A549 (cell line): Measurements from ENCODE around the gene CACFD1.

Experiments
- FOSL2 ChIP-seq, 2 experiments: fragments of 450-650 bp in 1 of 2; fragments of >200 bp in 1 of 2; sonication (Bioruptor Twin) in 1 of 2; formaldehyde crosslinking; IDR thresholded peaks; 2 replicates each; pipeline versions ENCODE4 v1.5.0 to v1.6.1; 2016 to 2020; ENCODE audit warnings: mild to moderate bottlenecking in 1 of 2, moderate library complexity in 1 of 2
- REST ChIP-seq: fragments of 200-600 bp; sonication (generic); IDR thresholded peaks from 2 replicates; pipeline ENCODE4 v1.6.1; 2016; ENCODE audit warnings: antibody characterized with exemption, mild to moderate bottlenecking, moderate library complexity

DNA sequence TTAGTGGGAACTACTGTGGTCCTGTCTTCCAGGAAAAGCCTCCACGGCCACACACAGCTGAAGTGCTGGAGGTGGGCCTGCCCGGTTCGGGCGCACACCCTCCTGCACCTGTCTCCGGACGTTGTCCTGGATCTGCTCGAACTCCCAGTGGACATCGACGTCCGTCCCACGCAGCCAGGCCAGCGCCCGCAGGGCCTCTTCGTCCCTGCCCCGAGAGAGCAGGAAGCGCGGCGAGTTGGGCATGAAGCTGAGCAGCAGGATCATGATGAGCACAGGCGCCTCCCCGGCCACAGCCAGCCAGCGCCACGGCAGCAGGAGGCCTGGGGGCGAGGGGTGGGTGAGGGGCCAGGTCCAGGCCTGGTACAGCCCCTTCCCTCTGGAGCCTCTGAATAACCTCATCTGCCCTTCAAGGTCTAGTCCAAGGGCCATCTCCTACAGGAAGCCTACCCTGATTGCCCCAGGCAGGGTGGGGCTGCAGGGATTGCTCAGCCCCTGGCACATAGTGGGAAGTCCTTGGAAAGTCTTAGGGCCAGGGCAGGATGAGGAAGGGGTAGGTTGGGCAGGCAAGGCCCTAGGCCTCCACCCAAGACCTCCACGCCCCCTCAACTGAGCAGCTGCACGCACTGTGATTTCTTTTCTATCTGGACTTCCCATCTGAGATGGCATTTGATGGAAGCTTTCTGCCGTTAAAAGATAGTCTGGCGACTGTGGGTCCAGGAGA lies 15.7 kb downstream of the CACFD1 start:
- TF ChIP-seq FOSL2 (IDR thresholded peaks at IDR 0.05) (no peak), FOSL2 (CRISPR knock-in tag; IDR thresholded peaks at IDR 0.05) (no peak), REST (no peak)
